ENCODE measurements around the gene TENT5C.
A peak's percentile ranks its signal among the peaks of the same experiment; 100 is the strongest.

The TENT5C gene

GRCh38 chr1:117592155-117592554 lies 13.7 kb upstream of the TENT5C start:
- no peak for DNase-seq

- DNase-seq, result no peak
Observed at GRCh38 chr1:117594261-117594990, 11.4 kb upstream of the TENT5C start.

GRCh38 chr1:117596023-117596720 lies 9.7 kb upstream of the TENT5C start:
- no peak for DNase-seq

- DNase-seq, result no peak
Observed at GRCh38 chr1:117598489-117598888, 7.4 kb upstream of the TENT5C start.

GRCh38 chr1:117599286-117600221 lies 6.3 kb upstream of the TENT5C start:
- no peak for DNase-seq

GRCh38 chr1:117600325-117600943 lies 5.4 kb upstream of the TENT5C start:
- no peak for DNase-seq

GRCh38 chr1:117600966-117601365 lies 4.9 kb upstream of the TENT5C start:
- DNase-seq, result no peak

- DNase-seq, result no peak
Observed at GRCh38 chr1:117602862-117603261, 3.0 kb upstream of the TENT5C start.

GRCh38 chr1:117605164-117605773 lies 579 bp upstream of the TENT5C start:
- DNase-seq, result no peak

GRCh38 chr1:117606649-117607430 lies 992 bp downstream of the TENT5C start:
- peak; percentile 13 to 30 (median 22) for DNase-seq

- no peak for DNase-seq
Observed at GRCh38 chr1:117607471-117607870, 1.6 kb downstream of the TENT5C start.

- DNase-seq, result no peak
Observed at GRCh38 chr1:117608115-117608615, 2.3 kb downstream of the TENT5C start.

GRCh38 chr1:117608758-117609157 lies 2.9 kb downstream of the TENT5C start:
- no peak for DNase-seq

GRCh38 chr1:117609471-117609911 lies 3.6 kb downstream of the TENT5C start:
- DNase-seq, result no peak

- DNase-seq, result no peak
Observed at GRCh38 chr1:117610036-117610435, 4.2 kb downstream of the TENT5C start.

- DNase-seq, result no peak
Observed at GRCh38 chr1:117611121-117611601, 5.3 kb downstream of the TENT5C start.

- DNase-seq, result no peak
Observed at GRCh38 chr1:117611894-117612483, 6.1 kb downstream of the TENT5C start.

- DNase-seq, result peak in 2 of 4 experiments; percentile 17 to 28
Observed at GRCh38 chr1:117612517-117613248, 6.8 kb downstream of the TENT5C start.

GRCh38 chr1:117613249-117613968 lies 7.6 kb downstream of the TENT5C start:
- no peak for DNase-seq

All from suppressor macrophage (primary cell).